Measurements from ENCODE around the gene ANKRD39. TPM values are rescaled to one million over a fixed set of nuclear protein-coding genes. Genes with fewer than 3 reads are reported as not detected.

ANKRD39 gene, protein sequence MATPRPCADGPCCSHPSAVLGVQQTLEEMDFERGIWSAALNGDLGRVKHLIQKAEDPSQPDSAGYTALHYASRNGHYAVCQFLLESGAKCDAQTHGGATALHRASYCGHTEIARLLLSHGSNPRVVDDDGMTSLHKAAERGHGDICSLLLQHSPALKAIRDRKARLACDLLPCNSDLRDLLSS
- total RNA-seq (2022) (19.3 and 21.6 TPM in 2 replicates), Bru-seq, nascent RNA (percentile 69 among the genes with signal in this experiment), BruChase-seq, experiment 1, labeled RNA remaining after a 2-hour chase (percentile 67 among the genes with signal in this experiment), BruChase-seq, experiment 2, labeled RNA remaining after a 6-hour chase (percentile 61 among the genes with signal in this experiment)
- long read RNA-seq, full-length matches to known transcripts = 33 of 35 reads
- long read RNA-seq, partial matches to known transcripts = 2 of 35 reads
- long read RNA-seq, other reads (novel, unspliced or antisense) = 0 of 35 reads

DNA sequence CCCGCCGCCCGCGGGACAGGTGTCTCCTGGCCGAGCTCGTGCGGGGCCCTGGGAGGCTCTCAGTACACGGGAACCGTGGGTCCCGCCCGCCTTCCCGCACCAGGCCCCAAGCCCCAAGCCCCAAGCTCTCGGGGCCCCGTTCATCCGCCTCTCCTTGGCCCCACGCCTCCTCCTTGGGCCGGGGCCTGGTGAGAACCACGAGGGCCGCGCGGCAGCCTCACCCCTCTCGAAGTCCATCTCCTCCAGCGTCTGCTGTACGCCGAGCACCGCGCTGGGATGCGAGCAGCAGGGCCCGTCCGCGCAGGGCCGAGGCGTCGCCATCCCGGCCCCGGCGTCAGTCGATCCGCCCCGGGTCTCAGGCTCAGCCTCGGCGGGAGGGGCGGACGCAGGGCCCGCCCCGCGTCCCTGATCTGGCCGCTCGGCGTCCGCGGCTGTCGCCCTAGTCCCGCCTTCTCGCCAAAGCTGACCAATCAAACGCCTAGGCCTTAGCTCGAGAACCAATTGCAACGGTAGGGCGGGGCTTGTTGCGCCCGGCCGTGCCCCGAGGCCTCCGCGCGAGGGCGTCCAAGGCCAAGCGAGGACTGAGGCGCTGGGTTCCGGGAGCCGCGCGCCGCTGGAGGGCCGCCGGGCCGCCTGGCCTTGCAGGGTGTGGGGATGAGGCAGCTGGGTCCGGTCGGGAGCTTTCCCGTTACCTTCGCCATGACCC lies at the start of gene ANKRD39:
ANKRD39 (minus strand) TSS at position 350 of the 706 bp plus-strand sequence; CDS start at position 321, 29 bp downstream.
- ChIA-PET POLR2A (interaction anchor here (0.6 to 1.8 kb wide), 11 partner anchors 9 to 1089 kb away, joined by 3 to 23 read pairs (median 3); partner anchors contain the start of genes CNNM3 and SEMA4C), CTCF (interaction anchor here (0.5 to 2.9 kb wide), 37 partner anchors 10 to 719 kb away, joined by 3 to 72 read pairs (median 5); partner anchors contain the start of genes ANKRD36, CNNM3 and CNNM4)
- Histone ChIP-seq H3K4me1 (peaks cover 15% of the 10 kb centered on the region), H3K27me3 (replicated peaks; ENCODE audit: control insufficient read depth, insufficient read depth, low read length) (no peaks in the 10 kb centered on the region), H3K9me3 (no peaks in the 10 kb centered on the region), H3K36me3 (ENCODE audit: control insufficient read depth, insufficient read depth, low read length) (peaks cover 4% of the 10 kb centered on the region; the same call in 1 of the 2 replicates), H3K4me3 (ENCODE audit: low read depth, low read length) (peak within 1 kb of the TSS; percentile 79)
- Mint-ChIP-seq H3K27ac (ENCODE audit: unreplicated experiment) (peak within 1 kb of the TSS; percentile 89), H3K9me3 (ENCODE audit: unreplicated experiment) (no peaks in the 10 kb centered on the region), H3K36me3 (ENCODE audit: insufficient read depth, unreplicated experiment) (peaks cover 35% of the 10 kb centered on the region), H3K27me3 (ENCODE audit: insufficient read depth, unreplicated experiment) (no peaks in the 10 kb centered on the region), H3K4me1 (ENCODE audit: low read depth, unreplicated experiment) (peaks cover 17% of the 10 kb centered on the region), H3K4me3 (ENCODE audit: unreplicated experiment) (peak within 1 kb of the TSS; percentile 68)
- TF ChIP-seq, protein P1, sequence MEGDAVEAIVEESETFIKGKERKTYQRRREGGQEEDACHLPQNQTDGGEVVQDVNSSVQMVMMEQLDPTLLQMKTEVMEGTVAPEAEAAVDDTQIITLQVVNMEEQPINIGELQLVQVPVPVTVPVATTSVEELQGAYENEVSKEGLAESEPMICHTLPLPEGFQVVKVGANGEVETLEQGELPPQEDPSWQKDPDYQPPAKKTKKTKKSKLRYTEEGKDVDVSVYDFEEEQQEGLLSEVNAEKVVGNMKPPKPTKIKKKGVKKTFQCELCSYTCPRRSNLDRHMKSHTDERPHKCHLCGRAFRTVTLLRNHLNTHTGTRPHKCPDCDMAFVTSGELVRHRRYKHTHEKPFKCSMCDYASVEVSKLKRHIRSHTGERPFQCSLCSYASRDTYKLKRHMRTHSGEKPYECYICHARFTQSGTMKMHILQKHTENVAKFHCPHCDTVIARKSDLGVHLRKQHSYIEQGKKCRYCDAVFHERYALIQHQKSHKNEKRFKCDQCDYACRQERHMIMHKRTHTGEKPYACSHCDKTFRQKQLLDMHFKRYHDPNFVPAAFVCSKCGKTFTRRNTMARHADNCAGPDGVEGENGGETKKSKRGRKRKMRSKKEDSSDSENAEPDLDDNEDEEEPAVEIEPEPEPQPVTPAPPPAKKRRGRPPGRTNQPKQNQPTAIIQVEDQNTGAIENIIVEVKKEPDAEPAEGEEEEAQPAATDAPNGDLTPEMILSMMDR (IDR thresholded peaks at IDR 0.05; ENCODE audit: insufficient read depth in 1 of 2, low read depth in 1 of 2, low read length in 1 of 2, severe bottlenecking in 1 of 2, unreplicated experiment in 1 of 2) = peak; percentile 53 to 63
- DNase-seq = peak; percentile 98 to 100
- BruUV-seq (replicated peaks) = no TSS peak
- intact Hi-C loops (cut with micrococcal nuclease; ENCODE audit: unreplicated experiment) = no loop called here

DNA sequence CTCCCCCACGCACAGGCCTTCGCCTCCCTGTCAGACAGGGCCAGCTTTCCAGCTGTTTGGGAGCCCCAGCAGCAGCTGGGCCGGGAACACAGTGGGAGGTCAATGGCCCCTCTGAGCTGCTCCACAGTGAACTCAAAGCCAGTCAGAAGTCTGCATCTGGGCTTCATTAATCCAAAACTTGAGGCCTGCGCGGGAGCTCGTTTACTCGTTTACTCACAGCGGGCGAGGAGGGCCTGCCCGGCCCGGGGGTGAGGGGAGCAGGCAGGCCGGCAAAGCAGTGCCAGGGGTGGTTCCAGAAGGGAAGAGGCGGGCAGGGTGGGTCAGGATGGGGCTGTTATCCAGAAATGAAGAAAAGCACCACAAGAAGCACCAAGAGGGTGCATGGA lies 48.9 kb upstream of the ANKRD39 start:
- POLR2A ChIA-PET = no interaction called here
- CTCF ChIA-PET = interaction anchor here (1.3 kb wide), 1 partner anchor 48 kb away, joined by 18 read pairs; the partner anchor contains the start of gene ANKRD39

DNA sequence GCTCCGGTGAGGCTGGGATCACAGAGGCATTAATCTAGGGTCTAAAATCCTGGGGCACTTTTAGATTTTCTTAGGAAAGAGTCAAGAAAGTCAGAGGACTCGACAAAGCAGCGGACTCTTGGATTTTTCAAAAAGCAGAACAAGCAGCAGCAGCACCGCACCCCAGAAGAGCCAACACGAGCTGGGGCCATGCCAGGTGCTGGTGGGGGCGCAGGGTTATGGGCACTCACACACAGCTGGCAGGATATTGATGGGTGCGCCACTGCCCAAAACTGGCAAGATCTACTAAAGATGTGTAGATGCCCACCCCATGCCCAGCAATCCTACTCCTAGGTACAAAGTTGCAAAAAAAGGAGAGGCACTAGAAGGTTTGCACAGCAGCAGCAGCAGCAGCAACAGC lies 46.0 kb upstream of the ANKRD39 start:
- H3K9me3 ChIP-seq = no peaks in the 10 kb centered on the region
- H3K27me3 ChIP-seq (replicated peaks; ENCODE audit: control insufficient read depth, insufficient read depth, low read length) = no peaks in the 10 kb centered on the region
- TF ChIP-seq, protein P1 (IDR thresholded peaks at IDR 0.05; ENCODE audit: insufficient read depth in 1 of 2, low read depth in 1 of 2, low read length in 1 of 2, severe bottlenecking in 1 of 2, unreplicated experiment in 1 of 2) = no peak
- intact Hi-C loops (cut with micrococcal nuclease; ENCODE audit: unreplicated experiment) = no loop called here
- Mint-ChIP-seq H3K36me3 (ENCODE audit: insufficient read depth, unreplicated experiment) (no peaks in the 10 kb centered on the region), H3K9me3 (ENCODE audit: unreplicated experiment) (no peaks in the 10 kb centered on the region), H3K27me3 (ENCODE audit: insufficient read depth, unreplicated experiment) (no peaks in the 10 kb centered on the region), H3K27ac (ENCODE audit: unreplicated experiment) (no peak overlapping the region), H3K4me3 (ENCODE audit: unreplicated experiment) (no peak overlapping the region), H3K4me1 (ENCODE audit: low read depth, unreplicated experiment) (no peaks in the 10 kb centered on the region)
- H3K4me1 ChIP-seq = no peaks in the 10 kb centered on the region
- H3K36me3 ChIP-seq (ENCODE audit: control insufficient read depth, insufficient read depth, low read length) = no peaks in the 10 kb centered on the region
- DNase-seq = no peak
- CTCF ChIA-PET = no interaction called here
- POLR2A ChIA-PET = no interaction called here
- H3K4me3 ChIP-seq (ENCODE audit: low read depth, low read length) = no peak overlapping the region
- no TSS peak for BruUV-seq (replicated peaks)

More for the DNA sequence above, 48.9 kb upstream of the ANKRD39 start:
- BruUV-seq (replicated peaks) = no TSS peak
- no peaks in the 10 kb centered on the region for H3K9me3 Mint-ChIP-seq (ENCODE audit: unreplicated experiment)
- H3K27me3 ChIP-seq (replicated peaks; ENCODE audit: control insufficient read depth, insufficient read depth, low read length) = no peaks in the 10 kb centered on the region
- DNase-seq = no peak
- H3K4me3 Mint-ChIP-seq (ENCODE audit: unreplicated experiment) = no peak overlapping the region
- H3K9me3 ChIP-seq = no peaks in the 10 kb centered on the region
- H3K36me3 Mint-ChIP-seq (ENCODE audit: insufficient read depth, unreplicated experiment) = no peaks in the 10 kb centered on the region
- H3K27me3 Mint-ChIP-seq (ENCODE audit: insufficient read depth, unreplicated experiment) = no peaks in the 10 kb centered on the region
- peak overlapping the region; percentile 54 for H3K27ac Mint-ChIP-seq (ENCODE audit: unreplicated experiment)
- H3K36me3 ChIP-seq (ENCODE audit: control insufficient read depth, insufficient read depth, low read length) = no peaks in the 10 kb centered on the region
- no peak overlapping the region for H3K4me3 ChIP-seq (ENCODE audit: low read depth, low read length)
- H3K4me1 Mint-ChIP-seq (ENCODE audit: low read depth, unreplicated experiment) = no peaks in the 10 kb centered on the region
- H3K4me1 ChIP-seq = no peaks in the 10 kb centered on the region
- TF ChIP-seq, protein P1 (IDR thresholded peaks at IDR 0.05; ENCODE audit: insufficient read depth in 1 of 2, low read depth in 1 of 2, low read length in 1 of 2, severe bottlenecking in 1 of 2, unreplicated experiment in 1 of 2) = no peak
- intact Hi-C loops (cut with micrococcal nuclease; ENCODE audit: unreplicated experiment) = no loop called here
